Measurements from ENCODE around the gene PLAAT5.

DNA sequence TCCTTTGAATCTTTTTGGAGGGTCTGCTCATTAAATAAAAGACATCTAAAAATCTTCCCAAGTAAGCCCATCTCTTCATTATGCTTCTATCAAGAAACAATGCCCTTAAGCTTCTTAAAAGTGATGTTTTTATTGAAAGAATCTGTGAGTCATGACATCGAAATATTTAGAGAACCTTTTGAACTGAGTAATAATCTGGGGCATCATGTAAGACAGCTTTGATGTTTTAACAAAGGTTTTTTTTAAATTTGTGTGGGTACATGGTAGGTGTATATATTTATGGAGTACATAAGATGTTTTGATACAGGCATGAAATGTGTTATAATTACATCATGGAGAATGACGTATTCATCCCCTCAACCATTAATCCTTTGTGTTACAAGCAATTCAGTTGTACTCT, 46.8 kb downstream of the PLAAT5 start:
- TF ChIP-seq, protein P1, sequence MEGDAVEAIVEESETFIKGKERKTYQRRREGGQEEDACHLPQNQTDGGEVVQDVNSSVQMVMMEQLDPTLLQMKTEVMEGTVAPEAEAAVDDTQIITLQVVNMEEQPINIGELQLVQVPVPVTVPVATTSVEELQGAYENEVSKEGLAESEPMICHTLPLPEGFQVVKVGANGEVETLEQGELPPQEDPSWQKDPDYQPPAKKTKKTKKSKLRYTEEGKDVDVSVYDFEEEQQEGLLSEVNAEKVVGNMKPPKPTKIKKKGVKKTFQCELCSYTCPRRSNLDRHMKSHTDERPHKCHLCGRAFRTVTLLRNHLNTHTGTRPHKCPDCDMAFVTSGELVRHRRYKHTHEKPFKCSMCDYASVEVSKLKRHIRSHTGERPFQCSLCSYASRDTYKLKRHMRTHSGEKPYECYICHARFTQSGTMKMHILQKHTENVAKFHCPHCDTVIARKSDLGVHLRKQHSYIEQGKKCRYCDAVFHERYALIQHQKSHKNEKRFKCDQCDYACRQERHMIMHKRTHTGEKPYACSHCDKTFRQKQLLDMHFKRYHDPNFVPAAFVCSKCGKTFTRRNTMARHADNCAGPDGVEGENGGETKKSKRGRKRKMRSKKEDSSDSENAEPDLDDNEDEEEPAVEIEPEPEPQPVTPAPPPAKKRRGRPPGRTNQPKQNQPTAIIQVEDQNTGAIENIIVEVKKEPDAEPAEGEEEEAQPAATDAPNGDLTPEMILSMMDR (IDR thresholded peaks at IDR 0.05; ENCODE audit: low read depth, low read length) = no peak
- TF ChIP-seq EZH2phosphoT487 (IDR thresholded peaks at IDR 0.05; ENCODE audit: low read depth) = no peak
